ENCODE data around the gene PBX1. TPM values are rescaled to one million over a fixed set of nuclear protein-coding genes. Genes with fewer than 3 reads are reported as not detected.

The PBX1 gene
- polyA plus RNA-seq, 4 donors = 12.5 to 52.8 (median 14.6) TPM

- Histone ChIP-seq H3K27me3 (ENCODE audit: control insufficient read depth in 3 of 3, insufficient read depth in 3 of 3, low read length in 3 of 3) (no peaks in the 10 kb centered on the region), H3K4me1 (ENCODE audit: control insufficient read depth in 3 of 3, insufficient read depth in 2 of 3, low read depth in 1 of 3, low read length in 2 of 3) (peaks cover 14 to 46% (median 15%) of the 10 kb centered on the region in 3 donors), H3K27ac (ENCODE audit: low read depth in 1 of 3, low read length in 2 of 3) (peak overlapping the region; percentile 88 to 91 (median 89)), H3K9me3 (ENCODE audit: control insufficient read depth in 2 of 2, insufficient read depth in 1 of 2, low read depth in 1 of 2, low read length in 1 of 2) (no peaks in the 10 kb centered on the region), H3K4me3 (ENCODE audit: low read depth in 1 of 3, low read length in 3 of 3) (no peak overlapping the region), H3K36me3 (ENCODE audit: control insufficient read depth in 3 of 3, insufficient read depth in 2 of 3, low read depth in 1 of 3, low read length in 3 of 3) (no peaks in the 10 kb centered on the region)
- peak; percentile 88 to 89 for DNase-seq
- no peak for FAIRE-seq
- 9 to 48% (median 14%) methylated on average over 4 of the region's 4 CpGs for WGBS, 3 donors
These were observed 100.8 kb downstream of the PBX1 start for GRCh38 chr1:164659621-164660411.

DNA sequence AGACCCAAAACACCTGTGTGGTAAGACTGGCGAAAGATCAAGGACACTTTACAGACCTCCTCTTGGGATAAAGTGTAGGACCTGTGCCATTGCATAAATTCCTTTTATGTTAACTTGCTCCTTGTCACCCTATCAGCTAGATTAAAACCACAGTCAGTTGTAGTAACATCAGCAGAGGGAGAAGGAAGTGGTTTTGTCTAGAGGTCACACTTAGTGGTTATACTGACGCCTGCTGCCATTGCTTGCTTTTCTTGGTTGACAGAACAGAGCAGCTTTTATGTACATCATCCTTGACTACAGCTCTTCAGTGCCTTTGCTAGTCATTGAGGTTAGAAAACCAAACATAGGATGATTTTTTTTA is 101.4 kb downstream of the PBX1 start:
- WGBS, 3 donors = 3 to 31% (median 3%) methylated on average over 2 of the region's 2 CpGs
- Histone ChIP-seq H3K4me1 (ENCODE audit: control insufficient read depth in 3 of 3, insufficient read depth in 2 of 3, low read depth in 1 of 3, low read length in 2 of 3) (peaks cover 14 to 46% (median 15%) of the 10 kb centered on the region in 3 donors), H3K27ac (ENCODE audit: low read depth in 1 of 3, low read length in 2 of 3) (peak overlapping the region; percentile 88 to 91 (median 89)), H3K27me3 (ENCODE audit: control insufficient read depth in 3 of 3, insufficient read depth in 3 of 3, low read length in 3 of 3) (no peaks in the 10 kb centered on the region), H3K4me3 (ENCODE audit: low read depth in 1 of 3, low read length in 3 of 3) (no peak overlapping the region), H3K36me3 (ENCODE audit: control insufficient read depth in 3 of 3, insufficient read depth in 2 of 3, low read depth in 1 of 3, low read length in 3 of 3) (no peaks in the 10 kb centered on the region), H3K9me3 (ENCODE audit: control insufficient read depth in 2 of 2, insufficient read depth in 1 of 2, low read depth in 1 of 2, low read length in 1 of 2) (no peaks in the 10 kb centered on the region)
- FAIRE-seq = no peak
- DNase-seq = peak in 1 of 2 donors; percentile 86

- Histone ChIP-seq H3K27ac (ENCODE audit: low read depth in 1 of 3, low read length in 2 of 3) (peak overlapping the region; percentile 53 to 91 (median 88)), H3K36me3 (ENCODE audit: control insufficient read depth in 3 of 3, insufficient read depth in 2 of 3, low read depth in 1 of 3, low read length in 3 of 3) (no peaks in the 10 kb centered on the region), H3K27me3 (ENCODE audit: control insufficient read depth in 3 of 3, insufficient read depth in 3 of 3, low read length in 3 of 3) (no peaks in the 10 kb centered on the region), H3K4me1 (ENCODE audit: control insufficient read depth in 3 of 3, insufficient read depth in 2 of 3, low read depth in 1 of 3, low read length in 2 of 3) (peaks cover 14 to 46% (median 15%) of the 10 kb centered on the region in 3 donors), H3K4me3 (ENCODE audit: low read depth in 1 of 3, low read length in 3 of 3) (no peak overlapping the region), H3K9me3 (ENCODE audit: control insufficient read depth in 2 of 2, insufficient read depth in 1 of 2, low read depth in 1 of 2, low read length in 1 of 2) (no peaks in the 10 kb centered on the region)
- FAIRE-seq = no peak
- DNase-seq = no peak
These were observed 101.8 kb downstream of the PBX1 start for GRCh38 chr1:164660775-164661174.

- peaks cover 15 to 46% (median 18%) of the 10 kb centered on the region in 3 donors for H3K4me1 ChIP-seq (ENCODE audit: control insufficient read depth in 3 of 3, insufficient read depth in 2 of 3, low read depth in 1 of 3, low read length in 2 of 3)
- H3K4me3 ChIP-seq (ENCODE audit: low read depth in 1 of 3, low read length in 3 of 3) = no peak overlapping the region
- no peaks in the 10 kb centered on the region for H3K27me3 ChIP-seq (ENCODE audit: control insufficient read depth in 3 of 3, insufficient read depth in 3 of 3, low read length in 3 of 3)
- H3K27ac ChIP-seq (ENCODE audit: low read depth in 1 of 3, low read length in 2 of 3) = peak overlapping the region in 1 of 3 donors; percentile 91
- DNase-seq = no peak
- FAIRE-seq = no peak
- H3K36me3 ChIP-seq (ENCODE audit: control insufficient read depth in 3 of 3, insufficient read depth in 2 of 3, low read depth in 1 of 3, low read length in 3 of 3) = no peaks in the 10 kb centered on the region
- 77 to 88% (median 80%) methylated on average over 5 of the region's 5 CpGs for WGBS, 3 donors
- H3K9me3 ChIP-seq (ENCODE audit: control insufficient read depth in 2 of 2, insufficient read depth in 1 of 2, low read depth in 1 of 2, low read length in 1 of 2) = no peaks in the 10 kb centered on the region
These were observed 103.5 kb downstream of the PBX1 start for GRCh38 chr1:164662462-164662861.

GRCh38 chr1:164662955-164663354 is 104.0 kb downstream of the PBX1 start:
- H3K36me3 ChIP-seq (ENCODE audit: control insufficient read depth in 3 of 3, insufficient read depth in 2 of 3, low read depth in 1 of 3, low read length in 3 of 3) = peaks cover 0 to 3% (median 0%) of the 10 kb centered on the region in 3 donors
- H3K4me3 ChIP-seq (ENCODE audit: low read depth in 1 of 3, low read length in 3 of 3) = no peak overlapping the region
- 86 to 100% (median 87%) methylated on average over 1 of the region's 1 CpG for WGBS, 3 donors
- no peaks in the 10 kb centered on the region for H3K27me3 ChIP-seq (ENCODE audit: control insufficient read depth in 3 of 3, insufficient read depth in 3 of 3, low read length in 3 of 3)
- H3K9me3 ChIP-seq (ENCODE audit: control insufficient read depth in 2 of 2, insufficient read depth in 1 of 2, low read depth in 1 of 2, low read length in 1 of 2) = no peaks in the 10 kb centered on the region
- H3K27ac ChIP-seq (ENCODE audit: low read depth in 1 of 3, low read length in 2 of 3) = no peak overlapping the region
- peaks cover 15 to 42% (median 18%) of the 10 kb centered on the region in 3 donors for H3K4me1 ChIP-seq (ENCODE audit: control insufficient read depth in 3 of 3, insufficient read depth in 2 of 3, low read depth in 1 of 3, low read length in 2 of 3)
- no peak for DNase-seq
- FAIRE-seq = no peak

- DNase-seq (no peak), FAIRE-seq (no peak)
- Histone ChIP-seq H3K4me1 (ENCODE audit: control insufficient read depth in 3 of 3, insufficient read depth in 2 of 3, low read depth in 1 of 3, low read length in 2 of 3) (peaks cover 15 to 31% (median 15%) of the 10 kb centered on the region in 3 donors), H3K27ac (ENCODE audit: low read depth in 1 of 3, low read length in 2 of 3) (no peak overlapping the region), H3K4me3 (ENCODE audit: low read depth in 1 of 3, low read length in 3 of 3) (no peak overlapping the region), H3K27me3 (ENCODE audit: control insufficient read depth in 3 of 3, insufficient read depth in 3 of 3, low read length in 3 of 3) (no peaks in the 10 kb centered on the region), H3K36me3 (ENCODE audit: control insufficient read depth in 3 of 3, insufficient read depth in 2 of 3, low read depth in 1 of 3, low read length in 3 of 3) (peaks cover 0 to 6% (median 0%) of the 10 kb centered on the region in 3 donors), H3K9me3 (ENCODE audit: control insufficient read depth in 2 of 2, insufficient read depth in 1 of 2, low read depth in 1 of 2, low read length in 1 of 2) (peaks cover 0 to 1% of the 10 kb centered on the region in 2 donors)
- whole genome bisulfite sequencing, 3 donors = 76 to 96% (median 86%) methylated on average over 4 of the region's 4 CpGs
These were observed 105.1 kb downstream of the PBX1 start for GRCh38 chr1:164664127-164664526.

DNA sequence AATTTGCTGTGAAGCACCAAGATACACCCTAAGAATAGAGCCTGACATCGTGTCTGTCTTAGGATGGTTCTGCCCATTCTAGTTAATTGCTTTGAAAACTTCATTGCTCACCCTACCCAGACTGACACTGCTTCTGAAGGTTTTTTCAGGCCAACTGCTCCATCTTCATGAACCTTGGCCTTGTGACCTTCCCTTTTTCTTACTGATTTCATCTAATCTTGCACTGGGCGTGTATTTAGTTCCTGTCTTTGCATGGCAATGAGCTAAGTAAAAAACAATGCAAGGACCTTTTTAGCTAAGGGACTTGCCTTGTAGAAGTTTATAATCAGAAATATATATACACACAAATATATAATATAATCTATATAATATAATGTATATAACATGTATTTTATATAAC is 108.0 kb downstream of the PBX1 start:
- Histone ChIP-seq H3K4me3 (ENCODE audit: low read depth in 1 of 3, low read length in 3 of 3) (no peak overlapping the region), H3K27ac (ENCODE audit: low read depth in 1 of 3, low read length in 2 of 3) (no peak overlapping the region), H3K4me1 (ENCODE audit: control insufficient read depth in 3 of 3, insufficient read depth in 2 of 3, low read depth in 1 of 3, low read length in 2 of 3) (peaks cover 10 to 22% (median 13%) of the 10 kb centered on the region in 3 donors), H3K9me3 (ENCODE audit: control insufficient read depth in 2 of 2, insufficient read depth in 1 of 2, low read depth in 1 of 2, low read length in 1 of 2) (peaks cover 0 to 6% of the 10 kb centered on the region in 2 donors), H3K27me3 (ENCODE audit: control insufficient read depth in 3 of 3, insufficient read depth in 3 of 3, low read length in 3 of 3) (no peaks in the 10 kb centered on the region), H3K36me3 (ENCODE audit: control insufficient read depth in 3 of 3, insufficient read depth in 2 of 3, low read depth in 1 of 3, low read length in 3 of 3) (peaks cover 0 to 6% (median 0%) of the 10 kb centered on the region in 3 donors)
- WGBS, 3 donors = 53 to 72% (median 55%) methylated on average over 2 of the region's 2 CpGs
- DNase-seq (no peak), FAIRE-seq (no peak)

- no peak for FAIRE-seq
- H3K4me1 ChIP-seq (ENCODE audit: control insufficient read depth in 3 of 3, insufficient read depth in 2 of 3, low read depth in 1 of 3, low read length in 2 of 3) = peaks cover 6 to 23% (median 13%) of the 10 kb centered on the region in 3 donors
- DNase-seq = no peak
- no peaks in the 10 kb centered on the region for H3K27me3 ChIP-seq (ENCODE audit: control insufficient read depth in 3 of 3, insufficient read depth in 3 of 3, low read length in 3 of 3)
- 81 to 83% (median 82%) methylated on average over 5 of the region's 5 CpGs for WGBS, 3 donors
- peaks cover 0 to 6% of the 10 kb centered on the region in 2 donors for H3K9me3 ChIP-seq (ENCODE audit: control insufficient read depth in 2 of 2, insufficient read depth in 1 of 2, low read depth in 1 of 2, low read length in 1 of 2)
- H3K27ac ChIP-seq (ENCODE audit: low read depth in 1 of 3, low read length in 2 of 3) = no peak overlapping the region
- peaks cover 0 to 6% (median 0%) of the 10 kb centered on the region in 3 donors for H3K36me3 ChIP-seq (ENCODE audit: control insufficient read depth in 3 of 3, insufficient read depth in 2 of 3, low read depth in 1 of 3, low read length in 3 of 3)
- H3K4me3 ChIP-seq (ENCODE audit: low read depth in 1 of 3, low read length in 3 of 3) = no peak overlapping the region
These were observed 108.6 kb downstream of the PBX1 start for GRCh38 chr1:164667600-164667999.

Data from small intestine (tissue), 7 donors.